PC-9 (cell line): ENCODE results near the gene SNRNP27.

Experiments used
- CTCF ChIP-seq: fragments of 200-600 bp; sonication (generic); conservative IDR thresholded peaks from 2 replicates; pipeline ENCODE4 v1.6.1; 2017; ENCODE audit warnings: mixed run types, antibody characterized with exemption, mild to moderate bottlenecking, moderate library complexity
- EZH2 ChIP-seq: fragments of 200-600 bp; sonication (generic); IDR thresholded peaks from 2 replicates; pipeline ENCODE4 v1.8.0; 2017; ENCODE audit warnings: antibody characterized with exemption, low read depth

- TF ChIP-seq CTCF (no peak), EZH2 (no peak)
These were observed 24.1 kb downstream of the SNRNP27 start for GRCh38 chr2:69917852-69918251.
